SH-SY5Y (cell line): ENCODE results near the gene CRX.

Experiments used
- GATA2 ChIP-seq: IDR thresholded peaks from 2 replicates; pipeline ENCODE4 v1.6.1; 2011; ENCODE audit warnings: mild to moderate bottlenecking, low read depth, low read length
- GATA3 ChIP-seq: IDR thresholded peaks from 2 replicates; pipeline ENCODE4 v1.6.1; 2011; ENCODE audit warnings: low read depth, mild to moderate bottlenecking, low read length, moderate library complexity

- TF ChIP-seq GATA2 (no peak), GATA3 (no peak)
Measured at GRCh38 chr19:47790398-47790814, 31.3 kb upstream of the CRX start.
